ENCODE results near the gene NAA38.

The NAA38 gene

GRCh38 chr17:7823581-7824001, 33.8 kb downstream of the NAA38 start:
- DNase-seq (ENCODE audit: low spot score), result no peak

GRCh38 chr17:7822126-7822525, 35.2 kb downstream of the NAA38 start:
- DNase-seq (ENCODE audit: low spot score), result no peak
- no peak for TF ChIP-seq CTCF (IDR thresholded peaks at IDR 0.05; ENCODE audit: extremely low read depth, missing control alignments)

More at GRCh38 chr17:7823581-7824001, 33.8 kb downstream of the NAA38 start:
- TF ChIP-seq CTCF (IDR thresholded peaks at IDR 0.05; ENCODE audit: extremely low read depth, missing control alignments), result no peak

- DNase-seq (ENCODE audit: low spot score), result no peak
- no peak for TF ChIP-seq CTCF (IDR thresholded peaks at IDR 0.05; ENCODE audit: extremely low read depth, missing control alignments)
Observed at GRCh38 chr17:7820231-7820630, 37.1 kb downstream of the NAA38 start.

- DNase-seq (ENCODE audit: low spot score), result no peak
- TF ChIP-seq CTCF (IDR thresholded peaks at IDR 0.05; ENCODE audit: extremely low read depth, missing control alignments), result no peak
Observed at GRCh38 chr17:7818746-7819645, 38.4 kb downstream of the NAA38 start.

GRCh38 chr17:7818026-7818425, 39.3 kb downstream of the NAA38 start:
- no peak for TF ChIP-seq CTCF (IDR thresholded peaks at IDR 0.05; ENCODE audit: extremely low read depth, missing control alignments)
- DNase-seq (ENCODE audit: low spot score), result no peak

- no peak for DNase-seq (ENCODE audit: low spot score)
- TF ChIP-seq CTCF (IDR thresholded peaks at IDR 0.05; ENCODE audit: extremely low read depth, missing control alignments), result no peak
Observed at GRCh38 chr17:7817643-7817964, 39.8 kb downstream of the NAA38 start.

- no peak for DNase-seq (ENCODE audit: low spot score)
- TF ChIP-seq CTCF (IDR thresholded peaks at IDR 0.05; ENCODE audit: extremely low read depth, missing control alignments), result no peak
Observed at GRCh38 chr17:7816926-7817642, 40.3 kb downstream of the NAA38 start.
